Endothelial cell of hepatic sinusoid (primary cell): ENCODE measurements around the gene MYO1H.

Experiments
- in situ Hi-C: cut with HindIII; loops from 2 replicates; pipeline ENCODE4 v1.10.0; 2017; ENCODE audit warnings: low sequenced_read_pairs

Gene MYO1H

GRCh38 chr12:109487181-109488050 is 139.7 kb downstream of the MYO1H start:
- in situ Hi-C loops, result no loop called here

GRCh38 chr12:109488051-109488665 is 140.5 kb downstream of the MYO1H start:
- in situ Hi-C loops, result no loop called here

DNA sequence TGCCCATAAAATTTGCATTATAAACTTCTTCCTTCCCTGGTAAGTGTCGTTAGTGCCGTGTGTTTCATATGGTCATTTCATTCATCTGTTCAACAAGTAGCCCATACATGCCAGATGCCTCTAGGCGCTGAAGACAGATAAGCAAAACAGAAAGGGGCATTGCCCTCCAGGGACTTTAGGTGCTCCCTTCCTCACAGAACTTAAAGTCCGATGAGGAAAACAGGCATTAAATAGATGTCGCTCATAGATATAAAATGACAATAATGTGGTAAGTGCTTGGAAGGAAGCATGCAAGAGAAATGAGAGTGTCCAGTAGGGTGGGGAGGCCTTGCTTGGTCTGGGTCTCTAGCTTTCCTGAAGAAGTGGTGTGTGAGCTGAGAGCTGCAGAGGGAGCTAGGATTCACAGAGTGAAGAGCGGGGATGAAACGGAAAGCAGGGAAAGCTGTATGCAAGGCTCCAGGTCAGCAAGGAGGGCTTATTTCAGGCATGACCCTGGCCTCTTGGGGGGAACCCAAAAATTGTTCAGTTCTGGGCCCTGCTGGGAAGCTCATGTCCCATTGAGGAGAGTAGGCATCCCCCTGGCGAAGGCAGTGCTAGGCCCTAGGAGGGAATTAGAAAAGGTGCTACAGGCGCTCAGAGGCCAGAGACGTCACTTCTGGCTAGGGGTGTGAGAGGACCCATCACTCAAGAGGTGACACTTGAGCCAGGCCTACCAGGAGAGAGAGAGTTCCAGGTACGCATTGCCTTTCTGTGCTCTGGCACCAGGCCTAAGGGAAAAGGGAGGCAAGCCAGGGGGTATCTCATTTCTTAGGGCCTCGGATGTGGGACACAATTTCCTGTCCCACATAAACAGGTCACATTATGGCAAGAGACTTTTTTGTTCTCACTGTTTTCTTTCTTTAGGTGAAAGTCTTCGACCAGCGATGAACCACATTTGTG is 141.6 kb downstream of the MYO1H start:
- in situ Hi-C loops, result no loop called here

GRCh38 chr12:109489955-109490565 is 142.4 kb downstream of the MYO1H start:
- in situ Hi-C loops, result no loop called here

- in situ Hi-C loops, result no loop called here
These were observed 144.0 kb downstream of the MYO1H start for GRCh38 chr12:109491671-109492070.

DNA sequence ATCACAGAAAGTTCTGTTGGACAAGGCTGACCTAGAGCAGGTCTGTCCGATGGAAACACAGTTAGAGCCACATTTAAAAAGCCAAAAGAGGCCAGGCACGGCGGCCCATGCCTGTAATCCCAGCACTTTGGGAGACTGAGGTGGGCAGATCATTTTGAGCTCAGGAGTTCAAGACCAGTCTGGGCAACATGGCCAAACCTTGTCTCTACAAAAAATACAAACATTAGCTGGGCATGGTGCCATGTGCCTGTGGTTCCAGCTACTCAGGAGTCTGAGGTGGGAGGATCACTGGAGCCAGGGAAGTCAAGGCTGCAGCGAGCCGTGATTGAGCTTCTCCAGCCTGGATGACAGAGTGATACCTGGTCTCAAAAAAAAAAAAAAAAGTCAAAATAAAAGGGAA is 144.7 kb downstream of the MYO1H start:
- in situ Hi-C loops, result no loop called here

DNA sequence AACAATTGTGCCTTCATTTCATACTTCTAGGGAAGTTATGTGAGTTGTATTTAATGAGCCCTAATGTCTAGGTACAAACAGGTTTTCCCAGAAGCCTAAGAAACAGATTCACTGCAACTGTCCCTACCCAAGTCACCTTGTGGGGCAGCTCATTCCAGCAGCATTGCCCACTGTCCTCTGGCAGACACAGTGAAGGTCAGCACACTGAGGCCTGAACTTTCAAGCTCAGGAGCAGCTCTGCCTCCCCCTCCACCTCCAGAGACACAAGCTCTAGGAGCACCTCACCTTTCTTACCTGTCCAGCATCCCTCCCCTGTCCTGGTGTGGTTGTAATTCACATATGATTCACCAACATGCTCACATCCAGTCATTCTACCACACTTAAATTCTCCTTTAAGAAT is 145.4 kb downstream of the MYO1H start:
- in situ Hi-C loops, result no loop called here

- in situ Hi-C loops, result no loop called here
These were observed 146.2 kb downstream of the MYO1H start for GRCh38 chr12:109493938-109494337.

- in situ Hi-C loops, result no loop called here
These were observed 146.7 kb downstream of the MYO1H start for GRCh38 chr12:109494348-109494881.

- in situ Hi-C loops, result no loop called here
These were observed 147.3 kb downstream of the MYO1H start for GRCh38 chr12:109495012-109495411.

DNA sequence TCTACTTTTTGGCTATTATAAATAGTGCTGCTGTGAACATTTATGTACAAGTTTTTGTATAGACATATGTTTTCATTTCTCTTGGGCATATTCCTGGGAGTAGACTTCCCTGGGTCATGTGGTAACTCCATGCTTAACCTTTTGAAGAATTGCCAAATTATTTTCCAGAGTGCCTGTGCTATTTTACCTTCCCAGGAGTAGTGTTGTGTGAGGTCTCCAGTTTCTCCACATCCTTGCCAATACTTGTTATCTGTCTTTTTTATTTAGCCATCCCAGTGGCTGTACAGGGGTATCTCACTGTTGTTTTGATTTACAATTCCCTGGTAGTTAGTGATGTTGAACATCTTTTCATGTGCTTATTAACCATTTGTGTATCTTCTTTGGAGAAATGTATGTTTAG is 148.6 kb downstream of the MYO1H start:
- in situ Hi-C loops, result no loop called here

DNA sequence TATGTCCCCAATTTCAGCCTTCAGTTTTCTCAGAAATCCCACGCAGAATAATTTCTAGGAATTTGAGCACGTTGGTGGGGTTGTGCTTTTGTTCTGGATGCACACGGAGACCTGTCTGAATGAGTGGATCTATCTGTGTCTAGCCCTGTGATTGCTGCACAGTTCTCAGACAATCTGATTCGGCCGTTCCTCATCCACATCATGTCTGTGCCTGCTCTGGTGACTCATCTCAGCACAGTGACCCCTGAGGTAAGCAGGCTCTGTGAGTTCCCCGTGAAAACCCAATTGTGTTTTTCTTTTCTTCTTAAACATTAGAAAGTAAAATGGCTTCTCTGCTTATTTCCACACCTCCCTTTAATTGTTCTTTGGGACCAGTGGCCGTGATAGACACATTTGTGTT is 150.0 kb downstream of the MYO1H start:
- in situ Hi-C loops, result no loop called here
